Tibial nerve (tissue), 3 donors: ENCODE measurements around the gene HOXA3.
A peak's percentile ranks its signal among the peaks of the same experiment; 100 is the strongest.

Source experiments
- POLR2A ChIP-seq, 2 donors: fragments of 450-650 bp; IDR thresholded peaks; one replicate each; pipeline ENCODE4 v1.6.1; 2017; ENCODE audit warnings: antibody characterized with exemption in 2 of 2, mild to moderate bottlenecking in 2 of 2, moderate library complexity in 2 of 2
- TF ChIP-seq, protein P1 (sequence below), 5 experiments: fragments of 200-600 bp in 3 of 5; fragments of 450-650 bp in 2 of 5; sonication (generic) in 3 of 5; IDR thresholded peaks; one replicate each; pipeline ENCODE4 v1.5.1; 2016 to 2019; ENCODE audit warnings: antibody characterized with exemption in 5 of 5, mild to moderate bottlenecking in 3 of 5, moderate library complexity in 2 of 5

DNA sequence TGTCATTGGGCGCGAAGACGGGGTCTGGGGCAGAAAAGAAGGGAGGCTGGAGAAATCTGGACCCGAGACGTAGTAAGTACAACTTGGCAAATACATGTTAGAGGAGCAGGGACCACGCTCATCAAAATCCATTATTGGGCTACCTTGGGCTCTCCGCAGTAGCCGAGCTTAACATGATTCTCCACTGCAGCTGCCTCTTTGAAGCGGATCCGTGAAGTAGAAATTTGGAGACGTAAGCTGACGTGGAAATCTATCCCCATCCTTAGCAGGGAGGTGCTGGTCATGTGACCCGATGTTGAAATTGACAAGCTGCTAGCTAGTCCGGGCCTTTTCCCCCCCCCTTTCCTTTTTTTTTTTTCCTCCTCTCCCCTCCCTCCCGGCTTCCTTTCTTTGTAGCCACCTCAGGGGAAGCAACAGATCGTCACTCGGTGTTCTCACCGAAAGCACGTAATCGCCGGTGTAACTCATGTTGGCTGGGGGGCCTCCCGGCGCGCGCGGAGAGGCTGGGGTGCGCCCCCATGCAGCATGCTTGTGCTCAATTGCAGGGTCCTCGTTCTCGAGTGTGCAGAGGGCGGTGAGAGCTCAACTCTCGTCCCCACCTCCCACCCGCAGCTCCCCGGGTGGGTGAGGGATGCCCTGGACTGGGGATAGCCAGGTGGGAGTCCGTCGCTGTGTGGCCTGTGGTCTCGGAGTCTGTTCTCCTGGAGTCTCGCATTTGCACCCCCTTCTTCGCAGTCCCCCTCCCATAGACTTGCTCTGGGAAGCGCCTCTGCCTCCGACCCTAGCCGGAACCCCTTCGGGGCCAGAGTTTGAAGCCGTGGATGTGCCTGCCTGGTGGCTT is 32.9 kb upstream of the HOXA3 start, which contains the start of gene HOXA11:
- TF ChIP-seq, protein P1, sequence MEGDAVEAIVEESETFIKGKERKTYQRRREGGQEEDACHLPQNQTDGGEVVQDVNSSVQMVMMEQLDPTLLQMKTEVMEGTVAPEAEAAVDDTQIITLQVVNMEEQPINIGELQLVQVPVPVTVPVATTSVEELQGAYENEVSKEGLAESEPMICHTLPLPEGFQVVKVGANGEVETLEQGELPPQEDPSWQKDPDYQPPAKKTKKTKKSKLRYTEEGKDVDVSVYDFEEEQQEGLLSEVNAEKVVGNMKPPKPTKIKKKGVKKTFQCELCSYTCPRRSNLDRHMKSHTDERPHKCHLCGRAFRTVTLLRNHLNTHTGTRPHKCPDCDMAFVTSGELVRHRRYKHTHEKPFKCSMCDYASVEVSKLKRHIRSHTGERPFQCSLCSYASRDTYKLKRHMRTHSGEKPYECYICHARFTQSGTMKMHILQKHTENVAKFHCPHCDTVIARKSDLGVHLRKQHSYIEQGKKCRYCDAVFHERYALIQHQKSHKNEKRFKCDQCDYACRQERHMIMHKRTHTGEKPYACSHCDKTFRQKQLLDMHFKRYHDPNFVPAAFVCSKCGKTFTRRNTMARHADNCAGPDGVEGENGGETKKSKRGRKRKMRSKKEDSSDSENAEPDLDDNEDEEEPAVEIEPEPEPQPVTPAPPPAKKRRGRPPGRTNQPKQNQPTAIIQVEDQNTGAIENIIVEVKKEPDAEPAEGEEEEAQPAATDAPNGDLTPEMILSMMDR (IDR thresholded peaks at IDR 0.05), result no peak
- peak; percentile 29 to 67 for TF ChIP-seq POLR2A (IDR thresholded peaks at IDR 0.05)
